SK-N-SH treated with all-trans-retinoic acid at 6 μM for 48 hours (cell line): ENCODE data around the gene PAPPA2.

Experiments
- ATAC-seq: fragments of 200-7000 bp; cut with Tn5 transposase; 3 replicates; pipeline ENCODE4 v1.9.1; 2020; ENCODE audit warnings: mild to moderate bottlenecking, moderate library complexity
- ARNTL ChIP-seq: fragments of 450-650 bp; formaldehyde crosslinking; IDR thresholded peaks from 2 replicates; pipeline ENCODE4 v1.5.0; 2020; ENCODE audit warnings: low read depth, mild to moderate bottlenecking, moderate library complexity, borderline replicate concordance
- BACH2 ChIP-seq: fragments of 250-450 bp; sonication (Bioruptor Pico); IDR thresholded peaks from 2 replicates; pipeline ENCODE4 v1.9.0; 2021; ENCODE audit warnings: mild to moderate bottlenecking, borderline replicate concordance
- CREB5 ChIP-seq: fragments of 250-450 bp; sonication (Bioruptor Pico); IDR thresholded peaks from 2 replicates; pipeline ENCODE4 v1.5.1; 2020; ENCODE audit warnings: low read depth, mild to moderate bottlenecking, moderate library complexity
- CSDC2 ChIP-seq: fragments of 250-450 bp; sonication (Bioruptor Pico); IDR thresholded peaks from 2 replicates; pipeline ENCODE4 v1.5.0; 2020; ENCODE audit warnings: mild to moderate bottlenecking, moderate library complexity
- CSRNP3 ChIP-seq: fragments of 250-450 bp; sonication (Bioruptor Pico); IDR thresholded peaks from 2 replicates; pipeline ENCODE4 v1.5.1; 2021; ENCODE audit warnings: mild to moderate bottlenecking, moderate library complexity
- ESRRG ChIP-seq: fragments of 250-450 bp; sonication (Bioruptor Pico); IDR thresholded peaks from 2 replicates; pipeline ENCODE4 v1.6.1; 2021; ENCODE audit warnings: mild to moderate bottlenecking
- GLIS3 ChIP-seq: fragments of 250-450 bp; sonication (Bioruptor Pico); IDR thresholded peaks from 2 replicates; pipeline ENCODE4 v1.5.0; 2020; ENCODE audit warnings: mild to moderate bottlenecking, moderate library complexity
- ISL1 ChIP-seq: fragments of 250-450 bp; sonication (Bioruptor Pico); IDR thresholded peaks from 2 replicates; pipeline ENCODE4 v2.1.2; 2022; ENCODE audit warnings: mild to moderate bottlenecking, moderate library complexity
- OSR1 ChIP-seq: fragments of 250-450 bp; sonication (Bioruptor Pico); IDR thresholded peaks from 2 replicates; pipeline ENCODE4 v1.8.0; 2022; ENCODE audit warnings: moderate library complexity, mild to moderate bottlenecking, inconsistent platforms
- PATZ1 ChIP-seq: fragments of 250-450 bp; sonication (Bioruptor Pico); IDR thresholded peaks from 2 replicates; pipeline ENCODE4 v1.8.0; 2020; ENCODE audit warnings: mild to moderate bottlenecking, moderate library complexity, borderline replicate concordance
- POU6F1 ChIP-seq: fragments of 250-450 bp; sonication (Bioruptor Pico); IDR thresholded peaks from 2 replicates; pipeline ENCODE4 v1.8.0; 2021; ENCODE audit warnings: low read depth, mild to moderate bottlenecking, moderate library complexity, borderline replicate concordance
- SNAI2 ChIP-seq: fragments of 250-450 bp; sonication (Bioruptor Pico); IDR thresholded peaks from 2 replicates; pipeline ENCODE4 v1.5.0; 2020; ENCODE audit warnings: mild to moderate bottlenecking, moderate library complexity
- TCF4 ChIP-seq: fragments of 250-450 bp; sonication (Bioruptor Pico); IDR thresholded peaks from 2 replicates; pipeline ENCODE4 v1.8.0; 2021; ENCODE audit warnings: mild to moderate bottlenecking, moderate library complexity, borderline replicate concordance
- TSHZ2 ChIP-seq: fragments of 250-450 bp; sonication (Bioruptor Pico); IDR thresholded peaks from 2 replicates; pipeline ENCODE4 v1.5.0; 2020; ENCODE audit warnings: mild to moderate bottlenecking, moderate library complexity
- ZFP3 ChIP-seq: fragments of 250-450 bp; sonication (Bioruptor Pico); IDR thresholded peaks from 2 replicates; pipeline ENCODE4 v1.5.0; 2020; ENCODE audit warnings: mild to moderate bottlenecking, moderate library complexity
- ZFP30 ChIP-seq: fragments of 450-650 bp; formaldehyde crosslinking; IDR thresholded peaks from 2 replicates; pipeline ENCODE4 v1.5.0; 2022; ENCODE audit warnings: mild to moderate bottlenecking, moderate library complexity
- ZNF565 ChIP-seq: fragments of 450-650 bp; formaldehyde crosslinking; conservative IDR thresholded peaks from 2 replicates; pipeline ENCODE4 v1.5.0; 2020; ENCODE audit warnings: low read depth, mild to moderate bottlenecking, moderate library complexity
- ZNF70 ChIP-seq: fragments of 450-650 bp; formaldehyde crosslinking; IDR thresholded peaks from 2 replicates; pipeline ENCODE4 v1.5.0; 2020; ENCODE audit warnings: mild to moderate bottlenecking, moderate library complexity

The PAPPA2 gene

GRCh38 chr1:176436251-176436650, 26.7 kb upstream of the PAPPA2 start (continued):
- no peak for TF ChIP-seq TSHZ2 (CRISPR knock-in tag)
- TF ChIP-seq ISL1 (CRISPR knock-in tag), result no peak

GRCh38 chr1:176440176-176440575, 22.8 kb upstream of the PAPPA2 start:
- TF ChIP-seq ZFP3, result no peak
- TF ChIP-seq TCF4, result no peak
- no peak for TF ChIP-seq SNAI2 (CRISPR knock-in tag)
- TF ChIP-seq ZFP30 (CRISPR knock-in tag), result no peak
- no peak for TF ChIP-seq BACH2 (CRISPR knock-in tag)
- no peak for TF ChIP-seq CSDC2 (CRISPR knock-in tag)
- no peak for TF ChIP-seq ZNF565 (CRISPR knock-in tag)
- no peak for TF ChIP-seq POU6F1 (CRISPR knock-in tag)
- no peak for TF ChIP-seq GLIS3 (CRISPR knock-in tag)
- no peak for TF ChIP-seq ARNTL (CRISPR knock-in tag)
- TF ChIP-seq ZNF70 (CRISPR knock-in tag), result no peak
- no peak for TF ChIP-seq PATZ1
- TF ChIP-seq CSRNP3, result no peak
- no peak for TF ChIP-seq CREB5 (CRISPR knock-in tag)
- no peak for ATAC-seq

GRCh38 chr1:176444286-176444685, 18.7 kb upstream of the PAPPA2 start:
- ATAC-seq, result no peak

GRCh38 chr1:176445402-176445801, 17.6 kb upstream of the PAPPA2 start:
- no peak for ATAC-seq
- TF ChIP-seq SNAI2 (CRISPR knock-in tag) (no peak), TSHZ2 (CRISPR knock-in tag) (no peak), CREB5 (CRISPR knock-in tag) (no peak)

More at GRCh38 chr1:176444286-176444685, 18.7 kb upstream of the PAPPA2 start:
- no peak for TF ChIP-seq OSR1
- TF ChIP-seq CSDC2 (CRISPR knock-in tag), result no peak
- TF ChIP-seq SNAI2 (CRISPR knock-in tag), result no peak
- TF ChIP-seq ESRRG (CRISPR knock-in tag), result no peak
